Activated naive CD4-positive, alpha-beta T cell treated with anti-CD3 and anti-CD28 coated beads, Interleukin-2, amount 50 U/mL, for 72 hours (primary cell): Measurements from ENCODE around the gene UBE2I. TPM values are rescaled to one million over a fixed set of nuclear protein-coding genes. Genes with fewer than 3 reads are reported as not detected.

Source experiments
- ATAC-seq, 2 donors: fragments of 150-1000 bp; cut with Tn5 transposase; 2 replicates each; pipeline ENCODE4 v1.10.0; 2021; ENCODE audit warnings: mild to moderate bottlenecking in 2 of 2, moderate library complexity in 2 of 2
- DNase-seq, 2 donors: peaks; one replicate each; pipeline ENCODE4 v3.0.0; 2021 to 2022; ENCODE audit warnings: low spot score in 2 of 2
- H3K27ac Mint-ChIP-seq, 2 donors: one replicate each; pipeline ENCODE4 v1.8.0; 2022; ENCODE audit warnings: mild to moderate bottlenecking in 2 of 2, mixed read lengths in 2 of 2
- H3K36me3 Mint-ChIP-seq, 2 donors: one replicate each; pipeline ENCODE4 v1.8.0; 2022; ENCODE audit warnings: mixed read lengths in 2 of 2
- H3K9me3 Mint-ChIP-seq, 2 donors: one replicate each; pipeline ENCODE4 v1.8.0; 2022; ENCODE audit warnings: mixed read lengths in 2 of 2
- total RNA-seq, 2 donors: library from RNA; stranded (reverse); gene quantifications; one replicate each; pipeline ENCODE4 v1.2.3, GENCODE V29; 2022

The UBE2I gene
- total RNA-seq, 2 donors from 2014 or later = 205 to 246 TPM

GRCh38 chr16:1349351-1349750 is 39.9 kb downstream of the UBE2I start:
- DNase-seq (no peak), ATAC-seq (no peak)
- H3K36me3 Mint-ChIP-seq = no peaks in the 10 kb centered on the region
- H3K27ac Mint-ChIP-seq = peak overlapping the region in 1 of 2 donors; percentile 85
- H3K9me3 Mint-ChIP-seq = no peaks in the 10 kb centered on the region

GRCh38 chr16:1349951-1350350 is 40.5 kb downstream of the UBE2I start:
- H3K9me3 Mint-ChIP-seq = no peaks in the 10 kb centered on the region
- no peak for ATAC-seq
- H3K27ac Mint-ChIP-seq = peak overlapping the region; percentile 85 to 93
- H3K36me3 Mint-ChIP-seq = no peaks in the 10 kb centered on the region
- DNase-seq = no peak

- Mint-ChIP-seq H3K9me3 (no peaks in the 10 kb centered on the region), H3K36me3 (no peaks in the 10 kb centered on the region), H3K27ac (peak overlapping the region; percentile 85 to 93)
- ATAC-seq = no peak
- DNase-seq = no peak
These were observed 41.3 kb downstream of the UBE2I start for GRCh38 chr16:1350691-1351090.

- peak; percentile 23 to 27 for ATAC-seq
- Mint-ChIP-seq H3K9me3 (no peaks in the 10 kb centered on the region), H3K36me3 (no peaks in the 10 kb centered on the region), H3K27ac (peak overlapping the region; percentile 85 to 93)
- no peak for DNase-seq
These were observed 41.8 kb downstream of the UBE2I start for GRCh38 chr16:1351215-1351581.

- peak; percentile 90 to 93 for DNase-seq
- ATAC-seq = peak; percentile 92 to 97
- Mint-ChIP-seq H3K9me3 (no peaks in the 10 kb centered on the region), H3K27ac (peak within 1 kb of the TSS; percentile 85 to 99), H3K36me3 (no peaks in the 10 kb centered on the region)
These were observed 42.3 kb downstream of the UBE2I start, which contains the start of the genes GNPTG and TSR3 for GRCh38 chr16:1351582-1352362. Gene GNPTG, plus strand, starts transcription at chr16:1351931. Its CDS starts 35 bp downstream, at chr16:1351966. Gene TSR3, minus strand, starts transcription at chr16:1351878. Its CDS starts 74 bp downstream, at chr16:1351804.

- Mint-ChIP-seq H3K9me3 (no peaks in the 10 kb centered on the region), H3K36me3 (no peaks in the 10 kb centered on the region), H3K27ac (peak overlapping the region; percentile 67 to 81)
- no peak for DNase-seq
- no peak for ATAC-seq
These were observed 45.5 kb downstream of the UBE2I start for GRCh38 chr16:1354815-1355540.

GRCh38 chr16:1355591-1355990 is 46.2 kb downstream of the UBE2I start:
- no peaks in the 10 kb centered on the region for H3K9me3 Mint-ChIP-seq
- ATAC-seq (no peak), DNase-seq (no peak)
- peak overlapping the region; percentile 67 to 81 for H3K27ac Mint-ChIP-seq
- no peaks in the 10 kb centered on the region for H3K36me3 Mint-ChIP-seq

- Mint-ChIP-seq H3K36me3 (no peaks in the 10 kb centered on the region), H3K27ac (peak overlapping the region; percentile 44 to 67), H3K9me3 (no peaks in the 10 kb centered on the region)
- DNase-seq = no peak
- ATAC-seq = no peak
These were observed 46.8 kb downstream of the UBE2I start for GRCh38 chr16:1356061-1356900.

GRCh38 chr16:1357906-1358566 is 48.6 kb downstream of the UBE2I start:
- Mint-ChIP-seq H3K36me3 (no peaks in the 10 kb centered on the region), H3K9me3 (no peaks in the 10 kb centered on the region), H3K27ac (no peak overlapping the region)
- no peak for DNase-seq
- ATAC-seq = peak; percentile 17 to 77

GRCh38 chr16:1361685-1362360 is 52.4 kb downstream of the UBE2I start:
- Mint-ChIP-seq H3K27ac (no peak overlapping the region), H3K9me3 (no peaks in the 10 kb centered on the region), H3K36me3 (peaks cover 0 to 4% of the 10 kb centered on the region in 2 donors)
- ATAC-seq (no peak), DNase-seq (no peak)

- Mint-ChIP-seq H3K9me3 (no peaks in the 10 kb centered on the region), H3K36me3 (peaks cover 0 to 4% of the 10 kb centered on the region in 2 donors), H3K27ac (no peak overlapping the region)
- ATAC-seq = no peak
- DNase-seq = no peak
These were observed 53.4 kb downstream of the UBE2I start for GRCh38 chr16:1362807-1363206.

- ATAC-seq (peak; percentile 91 to 92), DNase-seq (peak; percentile 75 to 84)
- H3K9me3 Mint-ChIP-seq = no peaks in the 10 kb centered on the region
- H3K27ac Mint-ChIP-seq = no peak overlapping the region
- peaks cover 0 to 4% of the 10 kb centered on the region in 2 donors for H3K36me3 Mint-ChIP-seq
These were observed 54.1 kb downstream of the UBE2I start for GRCh38 chr16:1363501-1364041.

GRCh38 chr16:1364510-1364909 is 55.1 kb downstream of the UBE2I start:
- Mint-ChIP-seq H3K9me3 (no peaks in the 10 kb centered on the region), H3K36me3 (peaks cover 0 to 4% of the 10 kb centered on the region in 2 donors), H3K27ac (no peak overlapping the region)
- no peak for DNase-seq
- no peak for ATAC-seq

- ATAC-seq (no peak), DNase-seq (no peak)
- H3K27ac Mint-ChIP-seq = peak overlapping the region; percentile 61 to 68
- no peaks in the 10 kb centered on the region for H3K9me3 Mint-ChIP-seq
- peaks cover 0 to 4% of the 10 kb centered on the region in 2 donors for H3K36me3 Mint-ChIP-seq
These were observed 56.8 kb downstream of the UBE2I start for GRCh38 chr16:1366060-1366711.

- ATAC-seq (no peak), DNase-seq (no peak)
- peaks cover 0 to 4% of the 10 kb centered on the region in 2 donors for H3K36me3 Mint-ChIP-seq
- H3K27ac Mint-ChIP-seq = peak overlapping the region in 1 of 2 donors; percentile 61
- H3K9me3 Mint-ChIP-seq = no peaks in the 10 kb centered on the region
These were observed 57.4 kb downstream of the UBE2I start for GRCh38 chr16:1366712-1367299.
